ENCODE measurements around the gene ATP6V1G2.

DNA sequence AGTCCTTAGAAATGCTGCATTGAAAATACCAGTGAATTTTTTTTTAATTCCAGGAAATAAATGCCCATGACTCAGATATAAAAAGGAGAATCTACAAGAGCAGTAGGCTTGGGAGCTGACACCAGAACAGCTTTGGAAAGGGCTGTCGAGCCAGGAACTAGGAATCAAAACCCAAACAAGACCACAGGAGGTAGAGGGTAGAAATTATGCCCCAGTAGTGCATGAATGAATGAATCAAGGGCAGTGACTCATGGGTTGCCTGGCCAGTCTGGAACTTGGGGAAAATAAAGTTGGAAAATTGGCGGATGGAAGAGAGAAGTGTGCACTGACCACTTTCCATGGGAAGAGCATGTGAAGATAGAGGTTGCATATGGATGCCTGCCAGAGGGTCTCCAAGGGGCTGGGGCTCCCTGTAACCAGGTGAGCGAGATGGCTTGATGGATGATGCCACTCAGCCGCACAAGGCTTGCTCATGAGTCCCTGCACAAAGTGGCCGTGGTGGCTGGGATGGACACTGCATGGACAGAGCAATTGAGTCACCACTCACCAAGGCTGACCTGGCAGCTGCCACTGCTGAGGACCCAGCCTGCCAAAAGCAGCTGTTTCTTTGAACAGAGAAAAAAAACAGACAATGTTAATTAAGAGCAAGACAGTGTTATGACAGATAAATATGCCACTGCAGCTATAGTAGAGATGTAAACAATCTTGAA, 32.8 kb downstream of the ATP6V1G2 start:
- no peak for TF ChIP-seq POLR2A (IDR thresholded peaks at IDR 0.05)
- TF ChIP-seq, protein P1, sequence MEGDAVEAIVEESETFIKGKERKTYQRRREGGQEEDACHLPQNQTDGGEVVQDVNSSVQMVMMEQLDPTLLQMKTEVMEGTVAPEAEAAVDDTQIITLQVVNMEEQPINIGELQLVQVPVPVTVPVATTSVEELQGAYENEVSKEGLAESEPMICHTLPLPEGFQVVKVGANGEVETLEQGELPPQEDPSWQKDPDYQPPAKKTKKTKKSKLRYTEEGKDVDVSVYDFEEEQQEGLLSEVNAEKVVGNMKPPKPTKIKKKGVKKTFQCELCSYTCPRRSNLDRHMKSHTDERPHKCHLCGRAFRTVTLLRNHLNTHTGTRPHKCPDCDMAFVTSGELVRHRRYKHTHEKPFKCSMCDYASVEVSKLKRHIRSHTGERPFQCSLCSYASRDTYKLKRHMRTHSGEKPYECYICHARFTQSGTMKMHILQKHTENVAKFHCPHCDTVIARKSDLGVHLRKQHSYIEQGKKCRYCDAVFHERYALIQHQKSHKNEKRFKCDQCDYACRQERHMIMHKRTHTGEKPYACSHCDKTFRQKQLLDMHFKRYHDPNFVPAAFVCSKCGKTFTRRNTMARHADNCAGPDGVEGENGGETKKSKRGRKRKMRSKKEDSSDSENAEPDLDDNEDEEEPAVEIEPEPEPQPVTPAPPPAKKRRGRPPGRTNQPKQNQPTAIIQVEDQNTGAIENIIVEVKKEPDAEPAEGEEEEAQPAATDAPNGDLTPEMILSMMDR (IDR thresholded peaks at IDR 0.05): no peak

All from uterus (tissue), 2 donors.